Tibial artery (tissue), 4 donors: ENCODE data around the gene GRIK4.
A peak's percentile ranks its signal among the peaks of the same experiment; 100 is the strongest.

ENCODE experiments used
- DNase-seq, 2 donors: peaks; one replicate each; pipeline ENCODE4 v3.0.0-alpha.2; 2019
- H3K27ac ChIP-seq, 2 donors: fragments of 200-600 bp; sonication (generic) in 1 of 2; 1 replicate in 1 of 2; 2 replicates in 1 of 2; pipeline ENCODE4 v1.5.1; 2018 to 2019; ENCODE audit warnings: mild to moderate bottlenecking in 1 of 2
- H3K27me3 ChIP-seq, 2 donors: fragments of 200-600 bp; sonication (generic) in 1 of 2; one replicate each; pipeline versions ENCODE4 v1.5.1 to v1.6.0; 2016 to 2019
- H3K36me3 ChIP-seq, 3 donors: fragments of 200-600 bp; sonication (generic) in 2 of 3; one replicate each; pipeline ENCODE4 v1.5.1; 2016 to 2019; ENCODE audit warnings: mild to moderate bottlenecking in 2 of 3
- H3K4me1 ChIP-seq, 4 donors: fragments of 200-600 bp; sonication (generic) in 2 of 4; 1 replicate in 3 of 4; 2 replicates in 1 of 4; pipeline ENCODE4 v1.5.1; 2016 to 2019
- H3K4me3 ChIP-seq, 2 donors: fragments of 200-600 bp; sonication (generic) in 1 of 2; 1 replicate in 1 of 2; 2 replicates in 1 of 2; pipeline ENCODE4 v1.5.1; 2018 to 2019; ENCODE audit warnings: mild to moderate bottlenecking in 2 of 2
- H3K9me3 ChIP-seq, 3 donors: fragments of 200-600 bp; sonication (generic) in 1 of 3; one replicate each; pipeline ENCODE4 v1.5.1; 2016 to 2019
- intact Hi-C: fragments of 100-400 bp; cut with DNase I; formaldehyde crosslinking; loops from one replicate; pipeline ENCODE4 v1.15.0; 2023; ENCODE audit warnings: low total_unique reads
- TF ChIP-seq, protein P1 (sequence below), 2 experiments: fragments of 200-600 bp in 1 of 2; fragments of 450-650 bp in 1 of 2; IDR thresholded peaks; one replicate each; pipeline ENCODE4 v1.5.1; 2017 to 2019; ENCODE audit warnings: antibody characterized with exemption in 2 of 2, mild to moderate bottlenecking in 1 of 2, moderate library complexity in 1 of 2

The GRIK4 gene

GRCh38 chr11:120566176-120566575 is 54.6 kb downstream of the GRIK4 start:
- Histone ChIP-seq H3K27me3 (peaks cover 0 to 27% of the 10 kb centered on the region in 2 donors), H3K27ac (no peak overlapping the region), H3K9me3 (no peaks in the 10 kb centered on the region), H3K4me3 (no peak overlapping the region), H3K36me3 (no peaks in the 10 kb centered on the region), H3K4me1 (peaks cover 0 to 19% (median 15%) of the 10 kb centered on the region in 4 donors)
- intact Hi-C loops: no loop called here
- no peak for DNase-seq
- TF ChIP-seq, protein P1, sequence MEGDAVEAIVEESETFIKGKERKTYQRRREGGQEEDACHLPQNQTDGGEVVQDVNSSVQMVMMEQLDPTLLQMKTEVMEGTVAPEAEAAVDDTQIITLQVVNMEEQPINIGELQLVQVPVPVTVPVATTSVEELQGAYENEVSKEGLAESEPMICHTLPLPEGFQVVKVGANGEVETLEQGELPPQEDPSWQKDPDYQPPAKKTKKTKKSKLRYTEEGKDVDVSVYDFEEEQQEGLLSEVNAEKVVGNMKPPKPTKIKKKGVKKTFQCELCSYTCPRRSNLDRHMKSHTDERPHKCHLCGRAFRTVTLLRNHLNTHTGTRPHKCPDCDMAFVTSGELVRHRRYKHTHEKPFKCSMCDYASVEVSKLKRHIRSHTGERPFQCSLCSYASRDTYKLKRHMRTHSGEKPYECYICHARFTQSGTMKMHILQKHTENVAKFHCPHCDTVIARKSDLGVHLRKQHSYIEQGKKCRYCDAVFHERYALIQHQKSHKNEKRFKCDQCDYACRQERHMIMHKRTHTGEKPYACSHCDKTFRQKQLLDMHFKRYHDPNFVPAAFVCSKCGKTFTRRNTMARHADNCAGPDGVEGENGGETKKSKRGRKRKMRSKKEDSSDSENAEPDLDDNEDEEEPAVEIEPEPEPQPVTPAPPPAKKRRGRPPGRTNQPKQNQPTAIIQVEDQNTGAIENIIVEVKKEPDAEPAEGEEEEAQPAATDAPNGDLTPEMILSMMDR (IDR thresholded peaks at IDR 0.05): no peak

GRCh38 chr11:120568572-120569307 is 57.2 kb downstream of the GRIK4 start:
- Histone ChIP-seq H3K27me3 (peaks cover 0 to 30% of the 10 kb centered on the region in 2 donors), H3K4me3 (no peak overlapping the region), H3K9me3 (no peaks in the 10 kb centered on the region), H3K36me3 (no peaks in the 10 kb centered on the region), H3K27ac (no peak overlapping the region), H3K4me1 (peaks cover 0 to 16% (median 15%) of the 10 kb centered on the region in 4 donors)
- intact Hi-C loops: no loop called here
- no peak for DNase-seq
- TF ChIP-seq, protein P1 (IDR thresholded peaks at IDR 0.05): no peak

DNA sequence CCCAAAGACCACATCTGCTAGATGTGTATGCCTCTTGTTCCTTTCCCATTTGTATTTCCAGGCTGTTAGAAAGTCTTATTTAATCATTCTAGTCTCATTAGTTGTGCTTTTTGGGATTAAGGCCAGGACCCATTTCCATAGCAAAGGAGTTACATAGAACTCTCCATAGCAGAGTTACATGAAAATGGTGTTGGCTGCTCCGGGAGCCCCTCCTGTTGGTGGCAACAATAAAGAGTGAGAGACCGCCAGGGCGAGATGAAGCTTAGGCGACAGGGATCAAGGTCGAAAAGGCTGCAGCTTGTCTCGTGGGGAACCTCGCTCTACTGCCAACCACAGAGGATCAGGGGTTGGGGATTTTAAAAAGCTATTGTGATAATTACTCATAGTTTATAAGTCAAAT is 58.3 kb downstream of the GRIK4 start:
- TF ChIP-seq, protein P1 (IDR thresholded peaks at IDR 0.05): no peak
- H3K36me3 ChIP-seq: no peaks in the 10 kb centered on the region
- H3K27me3 ChIP-seq: peaks cover 0 to 19% of the 10 kb centered on the region in 2 donors
- peaks cover 0 to 6% (median 4%) of the 10 kb centered on the region in 4 donors for H3K4me1 ChIP-seq
- DNase-seq: peak in 1 of 2 donors; percentile 25
- intact Hi-C loops: no loop called here
- no peak overlapping the region for H3K4me3 ChIP-seq
- no peak overlapping the region for H3K27ac ChIP-seq
- no peaks in the 10 kb centered on the region for H3K9me3 ChIP-seq

DNA sequence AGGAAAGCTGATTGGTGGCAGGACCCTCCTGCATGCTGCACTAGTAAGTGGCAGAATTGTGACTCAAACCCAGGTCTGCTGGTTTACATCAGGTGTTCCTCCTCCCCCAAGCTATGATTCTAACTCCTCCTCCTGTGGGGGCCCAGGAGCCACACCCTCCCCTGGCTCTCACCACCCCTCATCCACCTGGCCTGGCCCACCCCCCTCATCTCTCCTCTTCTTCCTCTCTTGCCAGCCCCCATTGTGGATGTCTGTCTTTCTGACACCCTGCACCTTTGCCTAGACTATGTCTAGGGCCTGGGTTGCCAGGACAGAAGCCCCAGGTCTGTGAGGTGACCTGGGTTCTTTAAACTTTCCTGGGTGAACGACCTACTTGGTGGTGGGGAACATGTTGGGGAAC is 59.9 kb downstream of the GRIK4 start:
- no peak overlapping the region for H3K27ac ChIP-seq
- no peaks in the 10 kb centered on the region for H3K9me3 ChIP-seq
- no peak overlapping the region for H3K4me3 ChIP-seq
- peaks cover 0 to 22% of the 10 kb centered on the region in 2 donors for H3K27me3 ChIP-seq
- TF ChIP-seq, protein P1 (IDR thresholded peaks at IDR 0.05): no peak
- H3K36me3 ChIP-seq: no peaks in the 10 kb centered on the region
- no peak for DNase-seq
- intact Hi-C loops: no loop called here
- no peaks in the 10 kb centered on the region for H3K4me1 ChIP-seq

DNA sequence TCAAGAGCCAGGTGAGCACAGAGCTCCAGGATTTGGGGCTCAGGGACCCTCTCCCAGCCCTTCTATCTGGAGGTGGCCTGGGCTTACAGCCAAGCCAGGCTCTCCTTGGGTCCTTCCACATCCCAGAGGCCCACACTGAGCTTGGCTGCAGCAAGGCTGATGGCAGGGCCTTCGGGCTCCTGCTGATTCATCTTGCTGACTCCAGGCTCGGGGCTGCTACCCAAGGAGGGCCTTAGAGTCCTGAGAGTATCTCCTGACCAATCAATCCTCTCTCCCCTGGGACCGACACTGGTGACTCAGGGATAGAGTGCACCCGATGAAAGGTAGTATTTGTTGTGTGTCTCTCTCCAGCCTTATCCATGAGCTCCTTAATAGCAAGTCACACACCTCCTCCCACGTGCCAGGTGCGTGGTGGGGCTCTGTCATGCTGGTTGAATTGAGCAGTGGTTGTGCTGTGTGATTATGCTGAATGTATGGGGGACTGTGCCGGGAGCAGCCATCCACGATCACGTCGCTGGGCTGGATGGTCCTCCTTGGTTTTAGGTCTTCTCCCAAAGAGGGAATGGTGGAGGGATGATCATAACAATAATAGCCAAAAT is 62.3 kb downstream of the GRIK4 start:
- no peak for DNase-seq
- H3K36me3 ChIP-seq: no peaks in the 10 kb centered on the region
- intact Hi-C loops: no loop called here
- H3K4me1 ChIP-seq: no peaks in the 10 kb centered on the region
- H3K27ac ChIP-seq: no peak overlapping the region
- H3K4me3 ChIP-seq: no peak overlapping the region
- no peaks in the 10 kb centered on the region for H3K9me3 ChIP-seq
- peaks cover 0 to 35% of the 10 kb centered on the region in 2 donors for H3K27me3 ChIP-seq
- TF ChIP-seq, protein P1 (IDR thresholded peaks at IDR 0.05): no peak
